ENCODE results near the gene SMYD2.

The SMYD2 gene

GRCh38 chr1:214380986-214381695 is 100.2 kb downstream of the SMYD2 start:
- in situ Hi-C loops (cut with HindIII; ENCODE audit: low sequenced_read_pairs): no loop called here

DNA sequence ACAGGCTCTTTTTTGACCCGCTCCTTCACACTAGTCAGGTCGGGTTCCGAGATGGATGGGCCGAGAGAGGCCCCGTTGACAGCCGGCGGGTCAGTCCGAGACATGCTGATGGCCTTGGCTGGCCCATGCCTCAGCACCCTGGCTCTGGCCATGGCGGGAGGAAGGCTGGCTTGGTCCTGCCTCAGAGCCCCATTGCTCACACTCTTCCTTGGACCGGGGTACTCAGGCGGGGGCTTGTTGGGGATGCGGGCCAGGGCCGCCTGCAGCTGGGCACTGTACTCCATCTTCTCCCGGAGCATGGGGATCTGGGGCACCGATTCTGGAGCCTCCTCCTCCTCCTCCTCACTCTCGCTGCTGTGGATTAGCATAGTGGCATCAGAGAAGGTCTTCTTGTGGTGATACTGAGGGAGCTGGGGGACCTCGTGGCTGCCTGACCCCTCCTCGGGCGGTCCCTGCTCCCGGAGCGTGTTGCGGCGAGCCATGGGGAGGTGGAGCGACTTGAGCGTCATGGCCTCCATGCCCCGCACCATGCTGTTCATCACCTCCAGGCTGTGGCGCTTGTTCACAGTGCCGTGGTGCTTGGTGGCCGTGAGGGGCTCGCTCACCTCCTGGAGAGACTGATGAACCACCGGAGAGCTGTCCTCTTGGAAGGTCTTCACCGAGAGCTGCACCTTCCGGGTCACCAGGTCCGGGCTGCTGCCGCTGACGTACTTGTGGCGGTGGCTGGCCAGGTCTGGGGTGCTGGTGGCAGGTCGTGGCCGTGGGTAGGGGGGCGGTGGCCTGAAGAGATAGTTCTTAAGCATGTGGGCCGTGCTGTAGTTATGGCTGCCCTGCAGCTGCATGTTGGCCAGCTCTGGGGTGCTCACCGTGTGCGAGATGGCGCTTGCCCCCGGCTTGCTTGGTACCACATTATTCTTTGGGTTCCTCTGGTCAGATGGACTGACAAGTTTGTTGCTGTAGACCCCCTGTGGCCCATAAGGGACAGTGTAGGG is 102.7 kb downstream of the SMYD2 start:
- in situ Hi-C loops (cut with HindIII; ENCODE audit: low sequenced_read_pairs): no loop called here

DNA sequence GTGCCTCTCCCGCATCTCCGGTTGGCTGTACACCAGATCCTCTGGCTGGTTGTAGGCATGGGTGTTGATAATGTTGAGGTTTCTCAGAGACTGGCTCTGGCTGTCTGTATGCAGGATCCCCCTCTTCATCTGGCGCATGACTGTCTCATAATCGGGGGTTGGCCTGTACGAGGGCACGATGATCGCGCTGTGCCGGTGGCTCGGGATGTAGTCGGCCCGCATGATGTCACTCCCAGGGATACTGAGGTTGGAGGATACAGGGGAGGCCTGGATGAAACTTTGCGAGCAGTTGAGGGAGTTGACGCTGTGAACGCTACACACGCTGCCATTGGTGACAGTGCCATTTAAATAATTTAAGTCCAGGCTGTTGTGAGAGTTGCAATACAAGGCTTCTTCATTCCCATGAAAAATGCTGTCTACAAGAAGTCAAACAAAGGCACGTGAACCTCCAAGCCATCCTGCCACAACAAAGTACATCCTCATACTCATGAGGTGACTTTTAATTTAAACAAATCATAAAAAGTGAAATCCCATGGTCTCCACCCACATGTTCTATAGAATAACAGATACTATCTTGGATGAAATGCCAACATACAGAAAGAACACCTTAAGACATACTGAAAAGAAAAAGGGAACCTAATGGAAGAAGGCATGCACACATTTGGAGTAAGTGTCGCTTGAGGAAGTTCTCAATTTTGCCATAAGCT is 103.6 kb downstream of the SMYD2 start:
- in situ Hi-C loops (cut with HindIII; ENCODE audit: low sequenced_read_pairs): no loop called here

GRCh38 chr1:214385428-214385827 is 104.5 kb downstream of the SMYD2 start:
- in situ Hi-C loops (cut with HindIII; ENCODE audit: low sequenced_read_pairs): no loop called here

DNA sequence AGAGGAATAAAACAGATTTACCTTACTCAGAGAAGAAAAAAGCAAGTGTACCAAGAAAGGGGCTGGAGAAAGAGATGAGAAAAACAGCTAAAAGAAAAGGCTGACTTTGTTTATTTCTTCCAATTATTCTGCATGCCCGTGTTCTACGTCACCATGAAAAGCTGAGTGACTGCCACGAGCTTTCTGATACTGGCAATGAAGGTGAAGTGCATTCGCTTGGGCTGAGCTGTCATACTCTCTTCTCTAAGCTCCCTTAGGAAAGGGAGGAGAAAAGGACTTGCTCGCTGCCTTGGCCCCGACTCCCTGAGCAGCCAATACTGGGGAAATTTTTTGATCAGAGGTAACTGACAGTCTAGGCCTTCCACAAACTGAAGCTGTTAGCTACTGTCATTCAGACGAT is 105.4 kb downstream of the SMYD2 start:
- in situ Hi-C loops (cut with HindIII; ENCODE audit: low sequenced_read_pairs): no loop called here

Measured in DLD1 (cell line).